ENCODE measurements around the gene ZSWIM3.
A peak's percentile ranks its signal among the peaks of the same experiment; 100 is the strongest.

- TF ChIP-seq CTCF (IDR thresholded peaks at IDR 0.05), result no peak
- TF ChIP-seq EP300 (IDR thresholded peaks at IDR 0.05), result peak in 1 of 4 donors; percentile 23
- TF ChIP-seq POLR2AphosphoS5 (IDR thresholded peaks at IDR 0.05), result peak; percentile 70 to 93 (median 86)
- peak; percentile 32 to 42 for TF ChIP-seq POLR2A (IDR thresholded peaks at IDR 0.05)
Measured at GRCh38 chr20:45890985-45891983, 33.9 kb downstream of the ZSWIM3 start, which contains the start of the genes CTSA and NEURL2.
